Loucy (cell line): ENCODE measurements around the gene INTS11.

ENCODE experiments used
- CTCF ChIP-seq: fragments of 200-600 bp; sonication (generic); conservative IDR thresholded peaks from 2 replicates; pipeline ENCODE4 v1.5.1; 2014; ENCODE audit warnings: mild to moderate bottlenecking, antibody characterized with exemption, low read length
- EZH2phosphoT487 ChIP-seq: fragments of 200-600 bp; IDR thresholded peaks from 2 replicates; pipeline ENCODE4 v1.6.1; 2018; ENCODE audit warnings: antibody characterized with exemption, mild to moderate bottlenecking, moderate library complexity, borderline replicate concordance

- TF ChIP-seq CTCF (0 out of 2 replicates have a peak, but pooled peaks have one; percentile 2), EZH2phosphoT487 (no peak)
Measured at GRCh38 chr1:1274299-1274930, 50.0 kb downstream of the INTS11 start.
